DMS153 (cell line): ENCODE measurements around the gene ROS1.

Source experiments
- DNase-seq: peaks from one replicate; lab custom pipeline; 2025; lab: John Stamatoyannopoulos, UW

ROS1 gene

GRCh38 chr6:117440706-117441525 is 15.2 kb upstream of the ROS1 start:
- DNase-seq: no peak

GRCh38 chr6:117432273-117432672 is 6.5 kb upstream of the ROS1 start:
- DNase-seq: no peak

- DNase-seq: no peak
These were observed 2.0 kb downstream of the ROS1 start for GRCh38 chr6:117423754-117424153.

- no peak for DNase-seq
These were observed 7.4 kb downstream of the ROS1 start for GRCh38 chr6:117418320-117418719.

- DNase-seq: no peak
These were observed 7.9 kb downstream of the ROS1 start for GRCh38 chr6:117417851-117418250.

- DNase-seq: no peak
These were observed 11.0 kb downstream of the ROS1 start for GRCh38 chr6:117414770-117415169.

GRCh38 chr6:117411474-117411873 is 14.3 kb downstream of the ROS1 start:
- no peak for DNase-seq

- DNase-seq: no peak
These were observed 15.9 kb downstream of the ROS1 start for GRCh38 chr6:117409863-117410262.

- no peak for DNase-seq
These were observed 16.3 kb downstream of the ROS1 start for GRCh38 chr6:117409420-117409819.

GRCh38 chr6:117404548-117404947 is 21.2 kb downstream of the ROS1 start:
- DNase-seq: no peak

GRCh38 chr6:117401799-117402198 is 23.9 kb downstream of the ROS1 start:
- no peak for DNase-seq

GRCh38 chr6:117399924-117400323 is 25.8 kb downstream of the ROS1 start:
- DNase-seq: no peak

- no peak for DNase-seq
These were observed 26.6 kb downstream of the ROS1 start for GRCh38 chr6:117399126-117399525.

GRCh38 chr6:117397536-117398227 is 28.1 kb downstream of the ROS1 start:
- DNase-seq: no peak

GRCh38 chr6:117396228-117396627 is 29.5 kb downstream of the ROS1 start:
- no peak for DNase-seq

- no peak for DNase-seq
These were observed 30.6 kb downstream of the ROS1 start for GRCh38 chr6:117395164-117395563.

GRCh38 chr6:117393045-117393444 is 32.7 kb downstream of the ROS1 start:
- no peak for DNase-seq

- DNase-seq: no peak
These were observed 33.7 kb downstream of the ROS1 start for GRCh38 chr6:117391874-117392583.

- no peak for DNase-seq
These were observed 36.3 kb downstream of the ROS1 start for GRCh38 chr6:117389227-117390057.

GRCh38 chr6:117387454-117387974 is 38.2 kb downstream of the ROS1 start:
- no peak for DNase-seq

GRCh38 chr6:117384659-117385058 is 41.1 kb downstream of the ROS1 start:
- DNase-seq: no peak

GRCh38 chr6:117381749-117382148 is 44.0 kb downstream of the ROS1 start:
- no peak for DNase-seq
